GM18907 (cell line): ENCODE measurements around the gene AASS.

Source experiments
- ATAC-seq: cut with Tn5 transposase; IDR thresholded peaks from one replicate; pipeline ENCODE4 v1.9.1; 2021; ENCODE audit warnings: mild to moderate bottlenecking, moderate library complexity; ENCODE audit not compliant: unreplicated experiment

Gene AASS

GRCh38 chr7:122054393-122054792 lies 89.7 kb downstream of the AASS start:
- no peak for ATAC-seq

DNA sequence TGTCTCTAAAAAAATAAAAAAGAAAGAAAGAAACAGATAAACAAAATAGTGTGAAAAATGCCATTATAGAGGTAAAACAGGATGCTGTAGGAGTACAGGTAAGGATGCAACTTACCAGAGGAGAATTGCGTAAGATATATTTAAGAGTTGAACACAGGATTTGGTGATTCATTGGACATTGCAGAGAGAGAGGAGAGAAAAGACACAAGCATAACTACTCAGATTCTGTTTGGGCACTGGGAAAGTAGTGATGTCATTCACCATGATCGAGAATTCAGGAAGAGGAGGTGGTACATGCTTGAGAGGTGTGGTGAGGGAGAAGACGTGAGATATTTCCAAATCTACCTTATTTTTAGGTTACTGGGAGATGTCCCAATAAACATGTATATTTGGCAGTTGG lies 97.6 kb downstream of the AASS start:
- no peak for ATAC-seq

GRCh38 chr7:122040147-122040546 lies 103.9 kb downstream of the AASS start:
- ATAC-seq, result no peak

DNA sequence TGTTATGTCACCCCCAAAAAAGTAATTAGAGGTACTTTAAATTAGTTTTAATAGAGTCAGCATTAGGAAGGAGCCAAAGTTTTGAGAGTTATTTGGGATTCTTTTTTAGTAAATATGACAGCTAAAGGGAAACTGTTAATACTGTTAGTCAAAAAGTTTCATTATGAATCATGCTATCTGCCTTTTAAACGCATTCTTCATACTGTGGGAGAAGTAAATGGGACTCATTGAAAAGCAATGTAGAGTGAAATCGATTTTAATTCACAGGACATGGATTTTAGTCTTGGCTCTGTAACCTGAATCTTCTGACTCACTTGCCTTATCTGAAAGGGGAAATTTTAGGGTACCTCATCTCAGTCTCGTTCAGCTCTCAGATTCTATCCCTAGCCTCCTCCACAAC lies 105.1 kb downstream of the AASS start:
- no peak for ATAC-seq

DNA sequence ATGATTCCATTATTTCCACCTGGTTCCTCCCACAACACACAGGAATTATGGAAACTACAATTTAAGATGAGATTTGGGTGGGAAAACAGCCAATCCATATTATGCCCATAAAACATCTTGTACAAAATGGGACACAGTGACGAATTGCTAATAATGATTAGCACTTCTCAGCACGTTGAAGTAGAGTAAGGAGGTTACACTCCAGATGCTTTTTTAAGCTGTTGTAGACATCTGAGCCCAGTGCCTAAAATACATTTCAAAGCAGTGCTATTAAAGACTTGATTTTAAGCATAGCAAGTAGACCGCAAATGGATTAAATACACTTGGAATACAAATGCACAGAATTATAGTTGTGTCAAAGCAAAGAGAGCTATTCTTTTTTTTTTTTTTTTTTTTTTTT lies 105.9 kb downstream of the AASS start:
- no peak for ATAC-seq

GRCh38 chr7:122035876-122036275 lies 108.2 kb downstream of the AASS start:
- no peak for ATAC-seq

DNA sequence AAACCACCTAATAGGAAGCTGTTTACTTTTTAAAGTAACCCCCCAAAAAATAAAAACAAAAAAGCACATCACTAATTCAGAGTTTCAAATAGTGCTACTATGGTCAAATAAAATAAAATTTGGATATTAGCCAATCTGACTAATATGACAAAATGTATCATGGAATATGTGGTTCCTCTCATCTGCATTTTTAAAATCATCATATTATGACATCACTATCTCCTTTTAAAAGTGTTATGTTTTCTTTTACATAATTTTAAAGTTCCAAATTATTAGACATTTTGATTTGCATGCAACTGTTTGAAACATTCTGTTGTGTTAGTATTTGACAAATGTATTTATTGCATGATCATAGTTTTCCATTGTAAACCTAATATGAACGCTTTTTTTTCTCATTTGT lies 110.4 kb downstream of the AASS start:
- ATAC-seq, result no peak

DNA sequence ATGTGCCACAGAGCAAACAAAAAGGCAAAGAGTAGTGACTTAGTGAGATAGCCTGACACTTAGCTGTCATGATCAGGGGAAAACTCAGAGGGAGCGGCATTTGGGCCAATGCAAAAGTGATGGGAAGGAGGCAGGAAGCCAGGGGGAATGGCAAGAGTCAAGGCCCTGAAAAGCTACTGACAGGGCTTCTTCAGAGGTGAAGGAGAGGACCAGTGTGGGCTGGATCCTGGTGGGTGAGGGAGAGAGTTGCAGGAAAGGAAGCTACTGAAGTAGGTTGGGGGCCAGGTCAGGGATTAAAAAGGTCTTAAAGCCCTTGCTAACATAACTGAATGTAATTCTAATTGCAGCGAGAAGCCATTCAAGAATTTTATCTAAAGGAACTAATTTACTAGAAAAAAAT lies 117.0 kb downstream of the AASS start:
- no peak for ATAC-seq
